A549 (cell line): Measurements from ENCODE around the gene LILRA5. TPM values are rescaled to one million over a fixed set of nuclear protein-coding genes. Genes with fewer than 3 reads are reported as not detected.

Experiments
- ATAC-seq, 2 experiments: fragments of 200-7000 bp in 1 of 2; fragments of >200 bp in 1 of 2; cut with Nextera tagmentation in 1 of 2; cut with Tn5 transposase in 1 of 2; 3 replicates each; pipeline versions ENCODE4 v1.8.0 to v1.9.1; 2018 to 2020; ENCODE audit warnings: mild to moderate bottlenecking in 1 of 2, moderate library complexity in 1 of 2
- CTCF ChIA-PET: fragments of 300-600 bp; sonication (Branson Sonifier 250); formaldehyde crosslinking; extraction: SDS; loops from one replicate; lab custom pipeline; 2021; ENCODE audit warnings: antibody characterized with exemption, inconsistent platforms; lab: Yijun Ruan, JAX
- POLR2A ChIA-PET: fragments of 350-600 bp; formaldehyde crosslinking; extraction: SDS; loops from one replicate; lab custom pipeline; 2021; ENCODE audit warnings: antibody characterized with exemption, inconsistent platforms; lab: Yijun Ruan, JAX
- DNase-seq, 2 experiments: peaks; one replicate each; pipeline versions ENCODE4 v3.0.0 to v3.0.0-alpha.2; 2011 to 2016; ENCODE audit warnings: low read depth in 1 of 2, low spot score in 1 of 2
- FAIRE-seq: peaks from 2 replicates; lab custom pipeline; 2011; peaks lifted over from hg19 to GRCh38; lab: Jason Lieb, UNC
- H3K27ac ChIP-seq, 2 experiments: fragments of >200 bp; sonication (Bioruptor Twin); formaldehyde crosslinking; 3 replicates each; pipeline ENCODE4 v1.5.1; 2016 to 2017
- H3K4me1 ChIP-seq: fragments of >200 bp; sonication (Bioruptor Twin); formaldehyde crosslinking; 3 replicates; pipeline ENCODE4 v1.6.1; 2016
- H3K4me2 ChIP-seq: fragments of >200 bp; sonication (Bioruptor Twin); formaldehyde crosslinking; 3 replicates; pipeline ENCODE4 v1.6.1; 2016
- H3K4me3 ChIP-seq: fragments of >200 bp; sonication (Bioruptor Twin); formaldehyde crosslinking; 3 replicates; pipeline ENCODE4 v1.5.1; 2016
- H3K9me3 ChIP-seq: fragments of >200 bp; sonication (Bioruptor Twin); formaldehyde crosslinking; 3 replicates; pipeline ENCODE4 v1.6.1; 2016
- BCL3 ChIP-seq: fragments of >200 bp; sonication (Bioruptor Twin); formaldehyde crosslinking; IDR thresholded peaks from 3 replicates; pipeline ENCODE4 v1.6.1; 2016
- CEBPB ChIP-seq, 2 experiments: fragments of >200 bp in 1 of 2; sonication (Bioruptor Twin) in 1 of 2; formaldehyde crosslinking in 1 of 2; IDR thresholded peaks; 2 replicates each; pipeline ENCODE4 v1.6.1; 2012 to 2016
- CHD4 ChIP-seq: fragments of 200-600 bp; sonication (generic); IDR thresholded peaks from 2 replicates; pipeline ENCODE4 v1.6.1; 2016; ENCODE audit warnings: antibody characterized with exemption, mild to moderate bottlenecking, borderline replicate concordance
- ESRRA ChIP-seq: fragments of 150-350 bp; IDR thresholded peaks from 2 replicates; pipeline ENCODE4 v1.6.1; 2014; ENCODE audit warnings: mild to moderate bottlenecking, low read length, borderline replicate concordance
- FOSL2 ChIP-seq, 2 experiments: fragments of 450-650 bp in 1 of 2; fragments of >200 bp in 1 of 2; sonication (Bioruptor Twin) in 1 of 2; formaldehyde crosslinking; IDR thresholded peaks; 2 replicates each; pipeline versions ENCODE4 v1.5.0 to v1.6.1; 2016 to 2020; ENCODE audit warnings: mild to moderate bottlenecking in 1 of 2, moderate library complexity in 1 of 2
- FOXS1 ChIP-seq: fragments of 250-450 bp; sonication (Bioruptor Pico); IDR thresholded peaks from 2 replicates; pipeline ENCODE4 v1.5.0; 2020; ENCODE audit warnings: mild to moderate bottlenecking, moderate library complexity
- GATA3 ChIP-seq: IDR thresholded peaks from 2 replicates; pipeline ENCODE4 v1.6.1; 2012; ENCODE audit warnings: borderline replicate concordance
- HOXB13 ChIP-seq: fragments of 250-450 bp; sonication (Bioruptor Pico); IDR thresholded peaks from 2 replicates; pipeline ENCODE4 v1.5.0; 2020; ENCODE audit warnings: low read depth, mild to moderate bottlenecking, moderate library complexity
- HOXB5 ChIP-seq: fragments of 250-450 bp; sonication (Bioruptor Pico); IDR thresholded peaks from 2 replicates; pipeline ENCODE4 v1.5.0; 2020; ENCODE audit warnings: mild to moderate bottlenecking, moderate library complexity
- JUN ChIP-seq, 2 experiments: fragments of >200 bp; sonication (Bioruptor Twin); formaldehyde crosslinking; IDR thresholded peaks; 2 replicates in 1 of 2; 3 replicates in 1 of 2; pipeline ENCODE4 v1.6.1; 2016 to 2017
- JUNB ChIP-seq: fragments of >200 bp; sonication (Bioruptor Twin); formaldehyde crosslinking; IDR thresholded peaks from 2 replicates; pipeline ENCODE4 v1.6.1; 2016
- KDM1A ChIP-seq: fragments of 200-600 bp; sonication (generic); IDR thresholded peaks from 2 replicates; pipeline ENCODE4 v1.6.1; 2016; ENCODE audit warnings: low read depth, mild to moderate bottlenecking
- KDM5A ChIP-seq: fragments of 200-600 bp; sonication (generic); IDR thresholded peaks from 2 replicates; pipeline ENCODE4 v1.6.1; 2016; ENCODE audit warnings: antibody characterized with exemption, mild to moderate bottlenecking
- MAFK ChIP-seq: fragments of 450-650 bp; IDR thresholded peaks from 2 replicates; pipeline ENCODE4 v1.6.1; 2014; ENCODE audit not compliant: partially characterized antibody
- NPAS2 ChIP-seq: fragments of 250-450 bp; sonication (Bioruptor Pico); IDR thresholded peaks from 2 replicates; pipeline ENCODE4 v1.8.0; 2022; ENCODE audit warnings: mild to moderate bottlenecking, moderate library complexity, borderline replicate concordance
- PHF8 ChIP-seq: fragments of 200-600 bp; sonication (generic); IDR thresholded peaks from 2 replicates; pipeline ENCODE4 v1.6.1; 2016; ENCODE audit warnings: low read depth, mild to moderate bottlenecking, antibody characterized with exemption, moderate library complexity, borderline replicate concordance
- POLR2AphosphoS2 ChIP-seq: conservative IDR thresholded peaks from 2 replicates; pipeline ENCODE4 v1.6.1; 2012; ENCODE audit warnings: low read length, improper control_type of control experiment, inconsistent platforms
- RARB ChIP-seq: fragments of 250-450 bp; sonication (Bioruptor Pico); IDR thresholded peaks from 2 replicates; pipeline ENCODE4 v1.8.0; 2021; ENCODE audit warnings: mild to moderate bottlenecking, moderate library complexity
- RFX5 ChIP-seq: fragments of 450-650 bp; IDR thresholded peaks from 2 replicates; pipeline ENCODE4 v1.7.1; 2014; ENCODE audit warnings: antibody characterized with exemption, mild to moderate bottlenecking, moderate library complexity
- SMC3 ChIP-seq: fragments of >200 bp; sonication (Bioruptor Twin); formaldehyde crosslinking; IDR thresholded peaks from 3 replicates; pipeline ENCODE4 v1.6.1; 2018; ENCODE audit warnings: inconsistent platforms
- SREBF2 ChIP-seq: fragments of 450-650 bp; IDR thresholded peaks from 2 replicates; pipeline ENCODE4 v1.6.1; 2014; ENCODE audit warnings: mild to moderate bottlenecking, moderate library complexity
- TP53 ChIP-seq: fragments of 250-450 bp; sonication (Bioruptor Pico); IDR thresholded peaks from 2 replicates; pipeline ENCODE4 v1.5.0; 2021; ENCODE audit warnings: mild to moderate bottlenecking, moderate library complexity
- WGBS: methylation state at CpG from one replicate; pipeline ENCODE4 v1.1.6; 2017; ENCODE audit errors: missing lambda C conversion rate; 5-methylcytosine and 5-hydroxymethylcytosine counted together
- polyA plus RNA-seq, 4 experiments: library from polyadenylated mRNA; depleted of rRNA in 3 of 4; stranded (reverse); fragments of >200 nt; fragmentation: RNase III in 1 of 4; extraction: RNeasy Plus Mini Kit Qiagen cat#74134 plus additional on column Dnase treatment in 1 of 4; gene quantifications; 2 replicates in 3 of 4; 3 replicates in 1 of 4; pipeline ENCODE4 v1.2.3, GENCODE V29; 2011 to 2017
- TF ChIP-seq, protein P1 (sequence below): IDR thresholded peaks from 2 replicates; pipeline ENCODE4 v1.6.1; 2012
- TF ChIP-seq, protein P2 (sequence below): fragments of 450-650 bp; IDR thresholded peaks from 2 replicates; pipeline ENCODE4 v1.6.1; 2014; ENCODE audit warnings: antibody characterized with exemption

Gene LILRA5
- polyA plus RNA-seq, 2 of the 4 experiments (the other 2 are of a cell fraction), result not detected

DNA sequence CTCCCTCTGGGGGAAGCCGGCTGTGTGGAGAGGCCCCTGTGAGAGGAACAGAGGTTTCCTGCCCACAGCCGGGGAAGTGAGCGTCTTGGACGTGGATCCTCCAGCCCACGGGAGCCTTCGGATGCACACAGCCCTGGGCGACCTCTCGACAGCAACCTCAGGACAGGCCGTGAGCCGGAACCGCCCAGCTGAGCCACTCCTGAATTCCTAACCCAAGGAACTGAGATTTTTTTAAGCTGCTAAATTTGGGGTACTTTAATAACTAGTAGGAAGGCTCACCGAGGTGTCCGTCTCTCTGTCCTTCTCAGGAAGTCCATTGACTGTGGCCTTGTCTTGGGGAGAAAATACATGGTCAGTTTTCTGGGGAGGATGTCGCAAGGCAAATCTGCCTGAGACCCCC, 42.7 kb upstream of the LILRA5 start (continued):
- TF ChIP-seq KDM1A, result no peak

DNA sequence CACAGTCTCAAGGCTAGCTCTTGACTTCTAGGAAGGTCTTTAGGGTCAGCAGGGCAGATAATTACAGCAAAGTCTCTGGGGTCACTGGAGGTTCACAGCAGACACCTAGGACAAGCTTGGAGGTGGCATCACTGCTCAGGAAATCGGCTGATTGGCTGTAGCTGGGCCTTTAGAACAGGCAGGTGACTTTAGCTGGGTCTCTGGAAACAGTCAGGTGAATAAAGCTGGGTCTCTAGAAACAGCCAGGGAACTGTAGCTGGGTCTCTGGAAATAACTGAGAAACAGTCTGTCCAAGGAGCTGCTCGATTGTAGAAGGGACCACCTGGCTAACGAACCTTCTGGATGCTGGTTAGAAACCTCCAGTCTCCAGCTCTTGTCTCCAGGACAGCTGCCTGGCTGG, 41.8 kb upstream of the LILRA5 start:
- no peak for DNase-seq
- FAIRE-seq, result no peak
- H3K9me3 ChIP-seq, result no peaks in the 10 kb centered on the region
- no peak overlapping the region for H3K4me3 ChIP-seq
- no peaks in the 10 kb centered on the region for H3K4me1 ChIP-seq
- no peak overlapping the region for H3K27ac ChIP-seq
- ChIA-PET POLR2A (no interaction called here), CTCF (interaction anchor here (1.0 to 1.6 kb wide), 3 partner anchors 30 to 186 kb away, joined by 3 to 4 read pairs (median 4); no protein-coding TSS in a partner anchor)
- no peak for ATAC-seq
- no peak for TF ChIP-seq FOXS1 (CRISPR knock-in tag)
- TF ChIP-seq HOXB13 (CRISPR knock-in tag), result no peak
- no peak for TF ChIP-seq FOSL2 (IDR thresholded peaks at IDR 0.05)
- TF ChIP-seq FOSL2 (CRISPR knock-in tag; IDR thresholded peaks at IDR 0.05), result no peak
- no peak for TF ChIP-seq JUN (IDR thresholded peaks at IDR 0.05)
- TF ChIP-seq PHF8, result no peak
- TF ChIP-seq RFX5, result no peak
- no peak for TF ChIP-seq RARB (CRISPR knock-in tag)
- TF ChIP-seq SREBF2, result no peak
- TF ChIP-seq POLR2AphosphoS2, result no peak
- no peak for TF ChIP-seq JUNB
- TF ChIP-seq MAFK, result no peak
- 4% methylated on average over 3 of the region's 3 CpGs for WGBS
- H3K4me2 ChIP-seq, result no peak overlapping the region

- Histone ChIP-seq H3K4me1 (no peaks in the 10 kb centered on the region), H3K4me3 (no peak overlapping the region), H3K27ac (no peak overlapping the region), H3K4me2 (no peak overlapping the region), H3K9me3 (no peaks in the 10 kb centered on the region)
- ChIA-PET CTCF (interaction anchor here (2.0 kb wide), 1 partner anchor 38 kb away, joined by 12 read pairs; no protein-coding TSS in a partner anchor), POLR2A (no interaction called here)
- no peak for TF ChIP-seq POLR2AphosphoS2
- no peak for TF ChIP-seq HOXB5
- TF ChIP-seq ESRRA, result no peak
- TF ChIP-seq BCL3, result no peak
- no peak for TF ChIP-seq HOXB13 (CRISPR knock-in tag)
- TF ChIP-seq SREBF2, result no peak
- no peak for TF ChIP-seq TP53 (CRISPR knock-in tag)
- TF ChIP-seq SMC3, result no peak
- TF ChIP-seq NPAS2 (CRISPR knock-in tag), result no peak
- TF ChIP-seq GATA3, result no peak
- TF ChIP-seq KDM1A, result no peak
- no peak for TF ChIP-seq KDM5A
- TF ChIP-seq, protein P1, sequence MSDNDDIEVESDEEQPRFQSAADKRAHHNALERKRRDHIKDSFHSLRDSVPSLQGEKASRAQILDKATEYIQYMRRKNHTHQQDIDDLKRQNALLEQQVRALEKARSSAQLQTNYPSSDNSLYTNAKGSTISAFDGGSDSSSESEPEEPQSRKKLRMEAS, result no peak
- TF ChIP-seq CHD4, result no peak
- TF ChIP-seq, protein P2, sequence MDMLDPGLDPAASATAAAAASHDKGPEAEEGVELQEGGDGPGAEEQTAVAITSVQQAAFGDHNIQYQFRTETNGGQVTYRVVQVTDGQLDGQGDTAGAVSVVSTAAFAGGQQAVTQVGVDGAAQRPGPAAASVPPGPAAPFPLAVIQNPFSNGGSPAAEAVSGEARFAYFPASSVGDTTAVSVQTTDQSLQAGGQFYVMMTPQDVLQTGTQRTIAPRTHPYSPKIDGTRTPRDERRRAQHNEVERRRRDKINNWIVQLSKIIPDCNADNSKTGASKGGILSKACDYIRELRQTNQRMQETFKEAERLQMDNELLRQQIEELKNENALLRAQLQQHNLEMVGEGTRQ, result no peak
- TF ChIP-seq CEBPB (IDR thresholded peaks at IDR 0.05), result no peak
- WGBS, result 20% methylated on average over 3 of the region's 3 CpGs
- FAIRE-seq (no peak), DNase-seq (no peak), ATAC-seq (no peak)
These were observed 39.6 kb upstream of the LILRA5 start for GRCh38 chr19:54352546-54352945.
